Heart left ventricle (tissue), 16 donors: ENCODE results near the gene TEX13B. TPM values are rescaled to one million over a fixed set of nuclear protein-coding genes. Genes with fewer than 3 reads are reported as not detected.
"Not testable (repeated sequence)": the region's sequence is repeated elsewhere in the genome, so short reads cannot be mapped to it uniquely, and the experiment has no call there.

Experiments used
- ATAC-seq, 4 donors: fragments of 200-7000 bp; cut with Tn5 transposase; one replicate each; pipeline ENCODE4 v1.9.1; 2020 to 2022; ENCODE audit warnings: moderate library complexity in 4 of 4, mild to moderate bottlenecking in 3 of 4, moderate number of reproducible peaks in 1 of 4
- DNase-seq, 5 donors: peaks; one replicate each; pipeline ENCODE4 v3.0.0-alpha.2; 2020
- H3K27ac ChIP-seq, 12 donors: fragments of 200-600 bp; sonication (generic) in 4 of 12; one replicate each; pipeline versions ENCODE4 v1.5.0 to v1.8.0; 2016 to 2022; ENCODE audit warnings: mild to moderate bottlenecking in 2 of 12
- H3K27me3 ChIP-seq, 9 donors: fragments of 200-600 bp; sonication (generic) in 2 of 9; one replicate each; pipeline versions ENCODE4 v1.5.1 to v1.8.0; 2016 to 2022; ENCODE audit warnings: mild to moderate bottlenecking in 3 of 9
- H3K36me3 ChIP-seq, 9 donors: fragments of 200-600 bp; sonication (generic) in 2 of 9; one replicate each; pipeline versions ENCODE4 v1.5.0 to v1.8.0; 2018 to 2022; ENCODE audit warnings: mild to moderate bottlenecking in 2 of 9
- H3K4me1 ChIP-seq, 12 donors: fragments of 200-600 bp; sonication (generic) in 4 of 12; one replicate each; pipeline versions ENCODE4 v1.5.0 to v1.8.0; 2016 to 2022; ENCODE audit warnings: mild to moderate bottlenecking in 3 of 12
- H3K4me3 ChIP-seq, 12 donors: fragments of 200-600 bp; sonication (generic) in 4 of 12; one replicate each; pipeline versions ENCODE4 v1.5.0 to v1.8.0; 2017 to 2022; ENCODE audit warnings: mild to moderate bottlenecking in 9 of 12, moderate library complexity in 4 of 12
- H3K9me3 ChIP-seq, 12 donors: fragments of 200-600 bp; sonication (generic) in 4 of 12; one replicate each; pipeline versions ENCODE4 v1.5.0 to v1.8.0; 2016 to 2022; ENCODE audit warnings: mild to moderate bottlenecking in 1 of 12
- CTCF ChIP-seq, 12 donors: fragments of 200-600 bp; sonication (generic) in 4 of 12; IDR thresholded peaks; one replicate each; pipeline versions ENCODE4 v1.5.0 to v1.8.0; 2018 to 2022; ENCODE audit warnings: antibody characterized with exemption in 12 of 12, mild to moderate bottlenecking in 5 of 12
- POLR2A ChIP-seq, 2 donors: fragments of 450-650 bp; IDR thresholded peaks; one replicate each; pipeline ENCODE4 v1.6.1; 2017; ENCODE audit warnings: antibody characterized with exemption in 2 of 2, mild to moderate bottlenecking in 2 of 2, moderate library complexity in 2 of 2
- WGBS, 4 donors: extraction: QIAGEN DNeasy Blood & Tissue Kit in 2 of 4; methylation state at CpG; one replicate each; pipeline versions ENCODE4 v1.1.5 to v1.1.7; 2013 to 2018; 5-methylcytosine and 5-hydroxymethylcytosine counted together
- intact Hi-C, 10 donors: fragments of 100-400 bp; cut with DNase I; formaldehyde crosslinking; loops; one replicate each; pipeline versions ENCODE4 v1.11.1 to v1.14.2; 2022
- polyA plus RNA-seq, 2 donors: library from polyadenylated mRNA; stranded (reverse); fragments of 200-250 nt; gene quantifications; one replicate each; pipeline ENCODE4 v1.2.3, GENCODE V29; 2013
- total RNA-seq, 9 donors: library from RNA; depleted of rRNA in 2 of 9; stranded (reverse); fragments of >200 nt in 2 of 9; fragmentation: NEBNext Ultra II Directional in 3 of 9; extraction: Animal tissue kit (Norgen Biotek cat#: 25700) in 3 of 9; gene quantifications; one replicate each; pipeline versions ENCODE4 v1.1.0 to v1.2.4, GENCODE V29; 2016 to 2023
- donor health status: ischemic (EF 13 %, LVEDD 7.1; RV severe dilation, severe dysfunction).
- donor health status: healthy with polysubstance abuse.
- donor health status: DM: no; HTN: yes; CAD: no.
- donor health status: DM: no; HTN: no; CAD: no.
- donor health status: ischemic (EF 25% LVEDD 6.9; RV normal size, moderate dysfunction).
- donor health status: ischemic (EF 25% LVEDD 5.7; RV mildly dilated, moderate dysfunction).
- donor health status: healthy.
- donor health status: DM: yes; HTN: yes; CAD: no.
- donor health status: ischemic (EF 35%, LVEDD 5.7; RV mildly dilated, moderate dysfunction).
- donor health status: nonischemic (EF 11% LVEDD 7.7; RV severe dilation, severe dysfunction).
- donor health status: DM: yes; HTN: yes; CAD: no.
- donor health status: PGD.
- donor health status: ischemic (EF 29% LVEDD 5.4; RV normal size, mild dysfunction).
- donor health status: nonischemic (EF 23%, LVEDD 6.1; RV moderate dilation, normal function).

The TEX13B gene
- total and polyA plus RNA-seq, 11 donors: not detected

- Histone ChIP-seq H3K4me1 (no peaks in the 10 kb centered on the region), H3K27me3 (peaks cover 0 to 13% (median 0%) of the 10 kb centered on the region in 9 donors), H3K4me3 (no peak overlapping the region), H3K9me3 (no peaks in the 10 kb centered on the region), H3K36me3 (no peaks in the 10 kb centered on the region), H3K27ac (no peak overlapping the region)
- TF ChIP-seq POLR2A (IDR thresholded peaks at IDR 0.05) (no peak), CTCF (IDR thresholded peaks at IDR 0.05) (no peak)
- WGBS, 4 donors: 70 to 81% (median 71%) methylated on average over 4 of the region's 4 CpGs
- no peak for DNase-seq
- intact Hi-C loops: no loop called here
- no peak for ATAC-seq
Observed at GRCh38 chrX:107978071-107978470, 4.1 kb downstream of the TEX13B start.

- H3K27ac ChIP-seq: no peak overlapping the region
- 75 to 87% (median 81%) methylated on average over 3 of the region's 3 CpGs for WGBS, 4 donors
- H3K27me3 ChIP-seq: peaks cover 0 to 29% (median 0%) of the 10 kb centered on the region in 9 donors
- no peak overlapping the region for H3K4me3 ChIP-seq
- no peaks in the 10 kb centered on the region for H3K36me3 ChIP-seq
- H3K4me1 ChIP-seq: no peaks in the 10 kb centered on the region
- intact Hi-C loops: no loop called here
- TF ChIP-seq POLR2A (IDR thresholded peaks at IDR 0.05) (no peak), CTCF (IDR thresholded peaks at IDR 0.05) (no peak)
- peaks cover 0 to 8% (median 0%) of the 10 kb centered on the region in 12 donors for H3K9me3 ChIP-seq
- ATAC-seq (no peak), DNase-seq (no peak)
Observed at GRCh38 chrX:107971636-107972035, 10.5 kb downstream of the TEX13B start.

GRCh38 chrX:107970073-107970472 is 12.1 kb downstream of the TEX13B start:
- TF ChIP-seq POLR2A (IDR thresholded peaks at IDR 0.05) (no peak), CTCF (IDR thresholded peaks at IDR 0.05) (no peak)
- 46 to 51% (median 50%) methylated on average over 2 of the region's 2 CpGs for WGBS, 4 donors
- Histone ChIP-seq H3K4me1 (no peaks in the 10 kb centered on the region), H3K27ac (no peak overlapping the region), H3K4me3 (no peak overlapping the region), H3K27me3 (peaks cover 0 to 25% (median 0%) of the 10 kb centered on the region in 9 donors), H3K9me3 (peaks cover 0 to 8% (median 0%) of the 10 kb centered on the region in 12 donors), H3K36me3 (no peaks in the 10 kb centered on the region)
- ATAC-seq (no peak), DNase-seq (no peak)
- intact Hi-C loops: no loop called here

- Histone ChIP-seq H3K9me3 (peaks cover 0 to 8% (median 0%) of the 10 kb centered on the region in 12 donors), H3K36me3 (no peaks in the 10 kb centered on the region), H3K4me1 (no peaks in the 10 kb centered on the region), H3K27ac (no peak overlapping the region), H3K4me3 (no peak overlapping the region), H3K27me3 (peaks cover 0 to 22% (median 0%) of the 10 kb centered on the region in 9 donors)
- TF ChIP-seq POLR2A (IDR thresholded peaks at IDR 0.05): no peak
- no peak for TF ChIP-seq CTCF (IDR thresholded peaks at IDR 0.05)
- intact Hi-C loops: no loop called here
- ATAC-seq: no peak
- no peak for DNase-seq
- 71 to 90% (median 87%) methylated on average over 5 of the region's 5 CpGs for WGBS, 4 donors
Observed at GRCh38 chrX:107968623-107969022, 13.5 kb downstream of the TEX13B start.

GRCh38 chrX:107955337-107955736 is 26.8 kb downstream of the TEX13B start:
- H3K27ac ChIP-seq, H3K36me3 ChIP-seq, H3K4me3 ChIP-seq, DNase-seq, ATAC-seq, H3K4me1 ChIP-seq, intact Hi-C loops, H3K9me3 ChIP-seq: not testable (repeated sequence)
- peaks cover 0 to 15% (median 0%) of the 10 kb centered on the region in 9 donors for H3K27me3 ChIP-seq
